Measurements from ENCODE around the gene CPEB4. TPM values are rescaled to one million over a fixed set of nuclear protein-coding genes. Genes with fewer than 3 reads are reported as not detected.

CPEB4 gene
- total RNA-seq, 1 experiment from 2014 or later, result 8.7 TPM

DNA sequence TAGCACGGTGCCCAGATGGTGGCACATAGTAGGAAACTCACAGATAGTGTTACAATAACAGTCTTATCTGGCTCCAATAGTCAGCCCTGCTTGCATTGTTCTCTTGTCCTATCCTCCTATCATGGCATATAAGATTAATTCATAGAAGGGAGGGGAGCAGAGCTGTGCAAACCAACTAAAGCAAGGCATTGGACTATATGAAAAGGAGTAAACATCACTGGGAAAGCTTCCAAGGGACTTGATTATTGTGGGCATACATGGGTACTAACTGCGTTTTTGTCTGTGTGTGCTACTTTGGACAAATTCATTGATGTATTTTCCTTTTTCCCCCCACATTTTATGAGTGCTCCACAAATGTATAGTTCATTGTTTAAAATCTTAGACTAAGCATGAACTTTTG, 57.0 kb downstream of the CPEB4 start:
- Histone ChIP-seq H3K23ac (ENCODE audit: insufficient read length, low read depth, low read length) (no peak overlapping the region), H2BK5ac (ENCODE audit: insufficient read length, low read length) (no peak overlapping the region), H4K8ac (replicated peaks; ENCODE audit: insufficient read length, low read depth, low read length) (no peak overlapping the region), H3K9ac (ENCODE audit: extremely low read depth, insufficient read length, low read length) (no peak overlapping the region), H2AK5ac (ENCODE audit: insufficient read length, low read length) (no peak overlapping the region), H3K18ac (ENCODE audit: insufficient read length, low read depth, low read length) (no peak overlapping the region), H2BK12ac (ENCODE audit: insufficient read length, low read depth, low read length) (no peak overlapping the region), H3K9me3 (ENCODE audit: control insufficient read depth, low read depth, low read length) (no peaks in the 10 kb centered on the region), H3K56ac (ENCODE audit: insufficient read length, low read depth, low read length) (no peak overlapping the region), H3K4me2 (ENCODE audit: insufficient read depth, insufficient read length, low read length) (no peak overlapping the region), H3K79me1 (ENCODE audit: insufficient read depth, low read depth, low read length, poor library complexity, severe bottlenecking) (no peaks in the 10 kb centered on the region), H4K91ac (ENCODE audit: insufficient read length, low read depth, low read length) (no peak overlapping the region), H2BK20ac (ENCODE audit: low read depth, low read length, poor library complexity, severe bottlenecking) (no peak overlapping the region), H2BK120ac (ENCODE audit: low read depth, low read length, poor library complexity, severe bottlenecking) (no peak overlapping the region), H3K4ac (ENCODE audit: low read depth, low read length) (no peak overlapping the region), H3K79me2 (ENCODE audit: insufficient read depth, low read length) (no peaks in the 10 kb centered on the region), H3K27me3 (ENCODE audit: insufficient read depth, low read length) (no peaks in the 10 kb centered on the region), H3T11ph (ENCODE audit: low read length) (no peak overlapping the region), H3K4me1 (ENCODE audit: insufficient read depth, low read length) (peaks cover 9% of the 10 kb centered on the region; the same call in 1 of the 2 replicates), H2AFZ (ENCODE audit: low read length) (no peak overlapping the region), H4K5ac (ENCODE audit: insufficient read length, low read depth, low read length) (no peak overlapping the region), H3K14ac (ENCODE audit: insufficient read depth, low read length) (no peak overlapping the region), H3K27ac (ENCODE audit: insufficient read length, low read depth, low read length) (no peak overlapping the region), H4K20me1 (ENCODE audit: control insufficient read depth, insufficient read depth, insufficient read length) (no peaks in the 10 kb centered on the region), H3K23me2 (ENCODE audit: insufficient read length, low read depth, low read length, poor library complexity, severe bottlenecking) (no peaks in the 10 kb centered on the region), H2BK15ac (ENCODE audit: low read depth, low read length) (no peak overlapping the region)
- TF ChIP-seq, protein P1, sequence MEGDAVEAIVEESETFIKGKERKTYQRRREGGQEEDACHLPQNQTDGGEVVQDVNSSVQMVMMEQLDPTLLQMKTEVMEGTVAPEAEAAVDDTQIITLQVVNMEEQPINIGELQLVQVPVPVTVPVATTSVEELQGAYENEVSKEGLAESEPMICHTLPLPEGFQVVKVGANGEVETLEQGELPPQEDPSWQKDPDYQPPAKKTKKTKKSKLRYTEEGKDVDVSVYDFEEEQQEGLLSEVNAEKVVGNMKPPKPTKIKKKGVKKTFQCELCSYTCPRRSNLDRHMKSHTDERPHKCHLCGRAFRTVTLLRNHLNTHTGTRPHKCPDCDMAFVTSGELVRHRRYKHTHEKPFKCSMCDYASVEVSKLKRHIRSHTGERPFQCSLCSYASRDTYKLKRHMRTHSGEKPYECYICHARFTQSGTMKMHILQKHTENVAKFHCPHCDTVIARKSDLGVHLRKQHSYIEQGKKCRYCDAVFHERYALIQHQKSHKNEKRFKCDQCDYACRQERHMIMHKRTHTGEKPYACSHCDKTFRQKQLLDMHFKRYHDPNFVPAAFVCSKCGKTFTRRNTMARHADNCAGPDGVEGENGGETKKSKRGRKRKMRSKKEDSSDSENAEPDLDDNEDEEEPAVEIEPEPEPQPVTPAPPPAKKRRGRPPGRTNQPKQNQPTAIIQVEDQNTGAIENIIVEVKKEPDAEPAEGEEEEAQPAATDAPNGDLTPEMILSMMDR (conservative IDR thresholded peaks at IDR 0.05), result no peak
- Mint-ChIP-seq H3K4me3 (no peak overlapping the region), H3K27me3 (ENCODE audit: low read depth) (no peaks in the 10 kb centered on the region), H3K27ac (no peak overlapping the region), H3K9me3 (no peaks in the 10 kb centered on the region), H3K4me1 (peaks cover 31 to 43% of the 10 kb centered on the region in 2 experiments), H3K36me3 (ENCODE audit: insufficient read depth in 1 of 3, low read depth in 3 of 3) (peaks cover 4 to 10% (median 6%) of the 10 kb centered on the region in 3 experiments; a peak in 5 of 7 replicates)
- WGBS (ENCODE audit: extremely low coverage, insufficient read length, low lambda C conversion rate), result no CpG with 5 or more reads among the region's 2 CpGs
- no peak for DNase-seq

Measured in H9 (cell line).